CD4-positive, alpha-beta T cell treated with Interferon alpha-2 for 1 hour (primary cell): Measurements from ENCODE around the gene RFT1.

Experiments used
- DNase-seq, 2 donors: peaks; one replicate each; pipeline ENCODE4 v3.0.0-alpha.2; 2020 to 2022

RFT1 gene

GRCh38 chr3:53149699-53150098, 19.5 kb upstream of the RFT1 start:
- no peak for DNase-seq

- DNase-seq = no peak
These were observed 18.9 kb upstream of the RFT1 start for GRCh38 chr3:53149006-53149690.

- no peak for DNase-seq
These were observed 17.7 kb upstream of the RFT1 start for GRCh38 chr3:53147903-53148400.

GRCh38 chr3:53147151-53147902, 17.1 kb upstream of the RFT1 start:
- DNase-seq = no peak

GRCh38 chr3:53146319-53146891, 16.2 kb upstream of the RFT1 start:
- no peak for DNase-seq

GRCh38 chr3:53145713-53146080, 15.5 kb upstream of the RFT1 start:
- DNase-seq = no peak

GRCh38 chr3:53144862-53145712, 14.9 kb upstream of the RFT1 start:
- DNase-seq = no peak

GRCh38 chr3:53144446-53144845, 14.2 kb upstream of the RFT1 start:
- DNase-seq = no peak

GRCh38 chr3:53142986-53143385, 12.8 kb upstream of the RFT1 start:
- DNase-seq = peak in 1 of 2 donors; percentile 50

GRCh38 chr3:53140847-53141845, 10.9 kb upstream of the RFT1 start:
- peak in 1 of 2 donors; percentile 45 for DNase-seq

GRCh38 chr3:53139906-53140846, 9.9 kb upstream of the RFT1 start:
- DNase-seq = no peak

GRCh38 chr3:53137835-53138446, 7.7 kb upstream of the RFT1 start:
- no peak for DNase-seq

GRCh38 chr3:53137221-53137620, 7.0 kb upstream of the RFT1 start:
- DNase-seq = no peak

- DNase-seq = peak; percentile 70 to 71
These were observed 4.5 kb upstream of the RFT1 start for GRCh38 chr3:53134631-53135232.

- no peak for DNase-seq
These were observed 2.1 kb upstream of the RFT1 start for GRCh38 chr3:53132347-53132746.

- no peak for DNase-seq
These were observed 861 bp upstream of the RFT1 start for GRCh38 chr3:53131096-53131495.

- no peak for DNase-seq
These were observed 891 bp downstream of the RFT1 start for GRCh38 chr3:53129344-53129743.

- no peak for DNase-seq
These were observed 3.6 kb downstream of the RFT1 start for GRCh38 chr3:53126601-53127000.

GRCh38 chr3:53123953-53124352, 6.3 kb downstream of the RFT1 start:
- no peak for DNase-seq

GRCh38 chr3:53123510-53123909, 6.7 kb downstream of the RFT1 start:
- no peak for DNase-seq
